ENCODE measurements around the gene SDHD. TPM values are rescaled to one million over a fixed set of nuclear protein-coding genes. Genes with fewer than 3 reads are reported as not detected.

SDHD gene
- total and polyA plus RNA-seq, 10 of the 15 experiments (the other 5 are each of a cell fraction or from before 2014, with no cell fraction given), result 114 to 775 (median 187) TPM

DNA sequence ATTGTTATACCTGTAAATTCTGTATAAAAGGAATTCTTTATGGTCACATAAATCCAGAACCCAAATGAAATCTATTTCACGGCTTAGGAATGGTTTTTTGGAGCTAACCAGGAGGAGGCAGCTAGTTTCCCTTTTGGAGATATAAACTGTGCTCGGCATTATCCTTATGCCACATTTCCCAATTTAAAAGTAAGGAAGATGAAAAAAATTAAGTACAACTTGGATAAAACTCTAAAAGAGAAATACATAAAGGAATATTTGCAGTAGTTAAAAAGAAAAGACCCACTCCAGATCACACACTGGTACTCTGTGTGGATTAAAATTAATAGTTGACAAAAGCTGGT, 43.7 kb upstream of the SDHD start:
- Histone ChIP-seq H3K4me1 (ENCODE audit: control insufficient read depth, insufficient read depth, low read length) (no peaks in the 10 kb centered on the region), H2AFZ (ENCODE audit: control insufficient read depth, low read depth, low read length) (no peak overlapping the region), H3K9ac (ENCODE audit: control insufficient read depth, insufficient read depth, low read length) (no peak overlapping the region), H3K79me2 (ENCODE audit: control insufficient read depth, insufficient read depth, low read length) (no peaks in the 10 kb centered on the region), H3K4me2 (ENCODE audit: control insufficient read depth, insufficient read depth) (no peak overlapping the region), H3K36me3 (ENCODE audit: control insufficient read depth in 2 of 2, insufficient read depth in 2 of 2, low read length in 1 of 2) (peaks cover 0 to 13% of the 10 kb centered on the region in 2 experiments; a peak in 3 of 4 replicates), H3K9me3 (replicated peaks; ENCODE audit: control insufficient read depth, insufficient read depth, low read length) (no peaks in the 10 kb centered on the region; the same call in 2 of the 3 replicates), H3K27ac (ENCODE audit: control insufficient read depth, insufficient read depth) (no peak overlapping the region), H3K4me3 (no peak overlapping the region), H4K20me1 (ENCODE audit: control insufficient read depth, insufficient read depth) (no peaks in the 10 kb centered on the region), H3K27me3 (replicated peaks in 1 of 2; ENCODE audit: control insufficient read depth in 2 of 2, insufficient read depth in 2 of 2, low read length in 1 of 2) (no peaks in the 10 kb centered on the region)
- no peak for ATAC-seq
- RAD21 ChIA-PET (ENCODE audit: unreplicated experiment), result no interaction called here
- POLR2A ChIA-PET, result interaction anchor here (0.7 kb wide), 1 partner anchor 11 kb away, joined by 3 read pairs; no protein-coding TSS in a partner anchor
- 98% methylated on average over 2 of the region's 2 CpGs for WGBS (ENCODE audit: insufficient coverage, insufficient replicate concordance, low lambda C conversion rate, missing lambda C conversion rate)
- DNase-seq (ENCODE audit: low read depth, low spot score), result no peak
- CTCF ChIA-PET, result interaction anchor here (0.9 to 1.3 kb wide), 4 partner anchors 17 to 237 kb away, joined by 3 to 4 read pairs (median 3); no protein-coding TSS in a partner anchor
- SMC1A ChIA-PET (ENCODE audit: uncharacterized antibody, unreplicated experiment), result interaction anchor here (0.7 to 1.5 kb wide), 3 partner anchors 9 to 26 kb away, joined by 3 to 4 read pairs (median 4); no protein-coding TSS in a partner anchor
- no peak for FAIRE-seq
- in situ Hi-C loops (cut with MboI), result no loop called here
- intact Hi-C loops (cut with micrococcal nuclease; ENCODE audit: unreplicated experiment), result no loop called here
- TF ChIP-seq FOS (IDR thresholded peaks at IDR 0.05; ENCODE audit: borderline replicate concordance, extremely low read depth, insufficient read length), result no peak
- no peak for TF ChIP-seq NFXL1 (IDR thresholded peaks at IDR 0.05; ENCODE audit: borderline replicate concordance)
- TF ChIP-seq WRNIP1 (IDR thresholded peaks at IDR 0.05; ENCODE audit: borderline replicate concordance, low read depth, low read length), result no peak
- no peak for TF ChIP-seq YY1 (IDR thresholded peaks at IDR 0.05; ENCODE audit: low read depth, low read length)
- TF ChIP-seq IKZF1 (conservative IDR thresholded peaks at IDR 0.05), result no peak
- no peak for TF ChIP-seq FOXM1 (IDR thresholded peaks at IDR 0.05; ENCODE audit: low read depth, low read length)
- TF ChIP-seq, protein P1, sequence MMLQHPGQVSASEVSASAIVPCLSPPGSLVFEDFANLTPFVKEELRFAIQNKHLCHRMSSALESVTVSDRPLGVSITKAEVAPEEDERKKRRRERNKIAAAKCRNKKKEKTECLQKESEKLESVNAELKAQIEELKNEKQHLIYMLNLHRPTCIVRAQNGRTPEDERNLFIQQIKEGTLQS (IDR thresholded peaks at IDR 0.05; ENCODE audit: borderline replicate concordance, extremely low read depth, low read depth, low read length), result no peak
- no peak for TF ChIP-seq EED (IDR thresholded peaks at IDR 0.05; ENCODE audit: low read depth)
- TF ChIP-seq, protein P2, sequence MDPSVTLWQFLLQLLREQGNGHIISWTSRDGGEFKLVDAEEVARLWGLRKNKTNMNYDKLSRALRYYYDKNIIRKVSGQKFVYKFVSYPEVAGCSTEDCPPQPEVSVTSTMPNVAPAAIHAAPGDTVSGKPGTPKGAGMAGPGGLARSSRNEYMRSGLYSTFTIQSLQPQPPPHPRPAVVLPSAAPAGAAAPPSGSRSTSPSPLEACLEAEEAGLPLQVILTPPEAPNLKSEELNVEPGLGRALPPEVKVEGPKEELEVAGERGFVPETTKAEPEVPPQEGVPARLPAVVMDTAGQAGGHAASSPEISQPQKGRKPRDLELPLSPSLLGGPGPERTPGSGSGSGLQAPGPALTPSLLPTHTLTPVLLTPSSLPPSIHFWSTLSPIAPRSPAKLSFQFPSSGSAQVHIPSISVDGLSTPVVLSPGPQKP (IDR thresholded peaks at IDR 0.05; ENCODE audit: low read depth, low read length), result no peak
- TF ChIP-seq PML (IDR thresholded peaks at IDR 0.05; ENCODE audit: low read length), result no peak
- TF ChIP-seq, protein P3, sequence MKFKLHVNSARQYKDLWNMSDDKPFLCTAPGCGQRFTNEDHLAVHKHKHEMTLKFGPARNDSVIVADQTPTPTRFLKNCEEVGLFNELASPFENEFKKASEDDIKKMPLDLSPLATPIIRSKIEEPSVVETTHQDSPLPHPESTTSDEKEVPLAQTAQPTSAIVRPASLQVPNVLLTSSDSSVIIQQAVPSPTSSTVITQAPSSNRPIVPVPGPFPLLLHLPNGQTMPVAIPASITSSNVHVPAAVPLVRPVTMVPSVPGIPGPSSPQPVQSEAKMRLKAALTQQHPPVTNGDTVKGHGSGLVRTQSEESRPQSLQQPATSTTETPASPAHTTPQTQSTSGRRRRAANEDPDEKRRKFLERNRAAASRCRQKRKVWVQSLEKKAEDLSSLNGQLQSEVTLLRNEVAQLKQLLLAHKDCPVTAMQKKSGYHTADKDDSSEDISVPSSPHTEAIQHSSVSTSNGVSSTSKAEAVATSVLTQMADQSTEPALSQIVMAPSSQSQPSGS (IDR thresholded peaks at IDR 0.05; ENCODE audit: low read length), result no peak
- TF ChIP-seq TARDBP (IDR thresholded peaks at IDR 0.05; ENCODE audit: borderline replicate concordance), result no peak
- no peak for TF ChIP-seq DPF2 (IDR thresholded peaks at IDR 0.05)
- no peak for TF ChIP-seq MYB (IDR thresholded peaks at IDR 0.05; ENCODE audit: borderline replicate concordance, low read depth, low read length)
- BruUV-seq (replicated peaks), result no TSS peak
